Measurements from ENCODE around the gene IP6K3.

- TF ChIP-seq, protein P1, sequence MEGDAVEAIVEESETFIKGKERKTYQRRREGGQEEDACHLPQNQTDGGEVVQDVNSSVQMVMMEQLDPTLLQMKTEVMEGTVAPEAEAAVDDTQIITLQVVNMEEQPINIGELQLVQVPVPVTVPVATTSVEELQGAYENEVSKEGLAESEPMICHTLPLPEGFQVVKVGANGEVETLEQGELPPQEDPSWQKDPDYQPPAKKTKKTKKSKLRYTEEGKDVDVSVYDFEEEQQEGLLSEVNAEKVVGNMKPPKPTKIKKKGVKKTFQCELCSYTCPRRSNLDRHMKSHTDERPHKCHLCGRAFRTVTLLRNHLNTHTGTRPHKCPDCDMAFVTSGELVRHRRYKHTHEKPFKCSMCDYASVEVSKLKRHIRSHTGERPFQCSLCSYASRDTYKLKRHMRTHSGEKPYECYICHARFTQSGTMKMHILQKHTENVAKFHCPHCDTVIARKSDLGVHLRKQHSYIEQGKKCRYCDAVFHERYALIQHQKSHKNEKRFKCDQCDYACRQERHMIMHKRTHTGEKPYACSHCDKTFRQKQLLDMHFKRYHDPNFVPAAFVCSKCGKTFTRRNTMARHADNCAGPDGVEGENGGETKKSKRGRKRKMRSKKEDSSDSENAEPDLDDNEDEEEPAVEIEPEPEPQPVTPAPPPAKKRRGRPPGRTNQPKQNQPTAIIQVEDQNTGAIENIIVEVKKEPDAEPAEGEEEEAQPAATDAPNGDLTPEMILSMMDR (IDR thresholded peaks at IDR 0.05), result no peak
- TF ChIP-seq POLR2A (IDR thresholded peaks at IDR 0.05), result no peak
These were observed 18.8 kb downstream of the IP6K3 start for GRCh38 chr6:33727932-33728331.

Data from testis (tissue), 2 donors.